ENCODE data around the gene KLHL30.

Gene KLHL30

DNA sequence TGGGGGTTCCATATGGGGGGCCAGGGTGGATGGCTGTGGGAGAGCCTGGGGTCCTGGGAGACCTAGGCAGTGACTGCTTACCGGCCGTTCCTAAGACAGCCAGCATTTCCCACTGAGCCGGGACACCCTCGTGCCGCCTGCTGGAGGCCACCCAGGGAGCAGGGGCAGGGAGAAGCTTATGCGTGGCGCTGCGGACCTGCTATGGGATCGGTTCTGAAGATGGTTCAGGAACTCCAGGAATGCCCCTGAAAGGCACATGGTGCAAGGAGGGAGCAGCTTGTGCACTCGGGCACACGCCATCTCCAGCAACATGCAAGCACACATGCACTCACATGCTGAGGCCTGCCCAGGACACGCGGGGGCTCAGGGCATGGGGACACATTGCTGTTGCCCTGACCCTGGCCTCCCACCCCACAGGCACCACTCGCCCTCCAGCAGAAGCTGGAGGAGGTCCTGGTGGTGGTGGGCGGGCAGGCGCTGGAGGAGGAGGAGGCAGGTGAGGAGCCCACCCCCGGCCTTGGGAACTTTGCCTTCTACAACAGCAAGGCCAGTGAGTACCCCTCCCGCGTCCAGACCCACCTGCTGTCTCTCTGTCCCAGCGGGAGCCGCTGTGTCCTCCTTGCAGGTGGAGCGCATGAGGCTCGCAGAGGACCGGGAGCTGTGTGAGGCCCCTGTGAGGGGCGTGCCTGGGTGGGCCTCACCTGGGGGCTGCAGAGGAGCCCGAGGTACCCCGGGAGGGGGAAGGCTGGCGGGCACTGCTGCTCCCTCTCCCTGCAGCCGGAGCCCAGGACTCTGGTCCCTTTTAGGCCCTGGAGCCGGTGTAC, 4.1 kb downstream of the KLHL30 start:
- in situ Hi-C loops (cut with MboI; ENCODE audit: low sequenced_read_pairs), result no loop called here

DNA sequence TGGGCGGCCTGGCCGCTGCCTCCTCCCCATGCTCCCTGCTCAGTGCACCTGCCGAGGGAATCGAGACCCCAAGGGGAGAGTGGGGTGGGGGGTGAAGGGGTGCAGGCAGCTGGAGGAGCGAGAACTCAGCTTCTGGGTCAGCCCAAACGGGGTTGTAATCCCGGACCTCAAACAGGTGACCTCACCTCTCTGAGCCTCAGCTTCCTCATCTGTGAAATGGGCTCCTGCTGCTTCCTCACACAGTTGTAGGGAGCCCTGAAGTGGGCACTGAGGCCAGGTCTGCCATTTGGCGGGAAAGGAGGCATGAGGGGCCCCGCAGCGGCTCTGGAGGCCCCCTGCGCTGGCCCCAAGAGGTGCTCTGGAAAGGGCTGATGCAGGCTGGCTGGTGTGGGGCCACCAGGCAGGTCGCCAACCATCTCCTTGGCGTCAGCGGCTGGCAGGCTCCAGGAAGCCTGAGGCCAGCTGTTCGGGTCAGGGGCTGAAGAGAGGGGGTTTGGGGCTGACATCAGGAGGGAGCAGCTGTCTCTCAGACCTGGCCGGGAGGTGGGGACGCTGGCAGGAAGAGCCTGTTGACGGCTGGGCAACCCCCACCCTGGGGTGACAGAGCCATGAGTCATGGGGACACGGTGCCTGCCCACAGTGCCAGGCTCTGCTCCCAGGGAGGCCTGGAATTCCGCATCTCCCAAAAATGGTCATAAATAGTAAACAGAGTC, 4.9 kb downstream of the KLHL30 start:
- in situ Hi-C loops (cut with MboI; ENCODE audit: low sequenced_read_pairs), result no loop called here

DNA sequence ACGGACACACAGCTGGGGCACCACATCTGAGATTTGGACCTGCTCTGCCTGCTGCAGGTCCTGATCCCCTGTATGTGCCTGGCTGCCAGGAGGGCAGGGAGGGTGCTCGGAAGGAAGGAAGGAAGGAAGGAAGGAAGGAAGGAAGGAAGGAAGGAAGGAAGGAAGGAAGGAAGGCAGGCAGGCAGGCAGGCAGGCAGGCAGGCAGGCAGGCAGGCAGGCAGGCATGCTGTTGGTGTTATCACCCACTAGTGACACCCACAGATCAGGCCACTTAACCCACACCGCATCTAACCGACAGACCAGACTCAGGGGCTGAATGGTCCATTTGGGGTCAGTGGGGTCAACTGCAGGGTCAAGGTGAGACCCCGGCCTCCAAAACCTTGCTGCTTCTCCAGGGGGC, 5.8 kb downstream of the KLHL30 start:
- in situ Hi-C loops (cut with MboI; ENCODE audit: low sequenced_read_pairs), result no loop called here

DNA sequence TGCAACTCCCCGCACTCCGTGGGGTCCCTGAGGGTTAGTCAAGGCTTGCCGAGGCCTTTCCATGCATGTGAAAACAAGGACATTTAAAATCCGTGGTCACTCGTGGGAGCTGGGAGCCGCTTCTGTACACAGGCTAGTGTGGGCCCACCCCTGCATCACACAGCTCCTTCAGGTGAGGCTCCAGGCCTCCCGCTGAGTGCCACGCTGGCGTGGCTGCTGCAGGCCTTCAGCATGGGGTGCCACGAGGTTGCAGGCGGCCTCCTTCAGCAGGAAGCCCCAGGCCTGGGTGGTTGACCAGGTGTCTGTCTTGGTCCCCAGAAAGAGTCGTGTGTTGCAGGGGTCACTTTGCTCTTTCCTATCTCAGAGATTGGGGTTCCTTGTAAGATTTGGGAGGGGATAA, 6.6 kb downstream of the KLHL30 start:
- in situ Hi-C loops (cut with MboI; ENCODE audit: low sequenced_read_pairs), result no loop called here

DNA sequence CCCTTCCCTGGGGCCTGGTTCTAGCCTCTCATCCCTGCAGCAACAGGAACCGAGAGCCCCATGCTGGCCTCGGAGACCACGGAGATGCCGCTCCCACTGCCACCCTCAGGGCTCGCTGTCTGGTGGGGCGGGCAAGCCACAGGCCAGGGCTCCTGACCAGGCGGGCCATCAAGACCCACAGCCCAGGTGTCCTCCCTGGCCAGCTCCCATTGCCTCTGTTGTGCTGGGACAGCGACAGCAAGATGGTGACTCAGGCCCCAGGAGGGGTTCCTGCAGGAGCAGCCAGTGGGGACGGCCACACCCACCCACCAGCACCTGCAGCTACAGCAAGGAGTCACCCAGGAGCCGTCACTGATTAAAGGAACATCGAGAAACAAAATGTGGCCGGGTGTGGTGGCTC, 7.4 kb downstream of the KLHL30 start:
- in situ Hi-C loops (cut with MboI; ENCODE audit: low sequenced_read_pairs), result no loop called here

GRCh38 chr2:238146884-238147544, 8.5 kb downstream of the KLHL30 start:
- in situ Hi-C loops (cut with MboI; ENCODE audit: low sequenced_read_pairs), result no loop called here

DNA sequence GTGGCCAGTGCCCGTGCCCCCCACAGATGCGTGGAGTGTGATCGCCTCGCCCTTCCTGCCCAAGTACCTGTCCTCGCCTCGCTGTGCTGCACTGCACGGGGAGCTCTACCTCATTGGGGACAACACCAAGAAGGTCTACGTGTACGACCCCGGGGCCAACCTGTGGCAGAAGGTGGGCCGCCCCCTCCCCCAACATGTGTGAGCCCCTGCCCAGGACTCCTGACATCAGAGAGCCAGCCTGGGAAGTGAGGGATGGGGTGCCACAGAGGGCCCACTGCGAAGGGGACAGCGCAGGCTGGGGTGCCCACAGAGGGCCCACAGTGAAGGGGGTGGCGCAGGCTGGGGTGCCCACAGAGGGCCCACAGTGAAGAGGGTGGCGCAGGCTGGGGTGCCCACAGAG, 10.5 kb downstream of the KLHL30 start:
- in situ Hi-C loops (cut with MboI; ENCODE audit: low sequenced_read_pairs), result no loop called here

DNA sequence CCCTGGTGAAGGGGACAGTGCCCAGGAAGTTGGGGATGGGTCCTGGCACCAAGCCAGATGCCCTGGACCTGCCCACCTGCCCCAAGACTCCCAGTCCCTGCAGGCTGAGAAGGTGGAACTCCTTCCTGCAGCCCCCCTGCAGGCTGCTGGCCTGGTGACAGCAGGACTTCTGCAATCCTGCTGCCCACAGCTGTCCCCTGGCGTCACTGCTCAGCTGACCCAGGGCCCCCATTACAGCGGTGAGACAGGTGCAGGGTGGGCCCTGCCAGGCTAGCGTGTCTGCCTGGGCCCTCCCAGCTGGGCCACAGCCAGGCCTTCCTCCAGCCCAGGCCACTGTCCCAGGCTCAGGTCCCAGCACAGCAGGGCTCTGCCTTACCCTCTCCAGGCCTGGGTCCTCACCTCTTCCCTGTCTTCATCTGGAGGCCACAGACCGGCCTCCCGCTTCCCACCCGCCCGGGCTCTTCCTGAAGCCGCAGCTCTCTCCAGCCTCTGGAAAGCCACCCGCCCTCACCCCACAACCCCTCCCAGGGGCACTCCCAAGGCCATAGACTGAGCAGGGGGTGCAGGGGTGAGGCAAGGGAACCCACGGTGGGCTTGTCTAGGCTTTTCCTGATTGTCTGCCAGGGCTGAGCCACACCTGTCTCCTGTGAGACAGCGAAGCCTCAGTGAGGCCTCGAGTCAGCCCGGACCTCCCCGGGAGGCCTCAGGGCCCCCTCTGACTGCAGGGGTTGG, 11.5 kb downstream of the KLHL30 start:
- in situ Hi-C loops (cut with MboI; ENCODE audit: low sequenced_read_pairs), result no loop called here

- in situ Hi-C loops (cut with MboI; ENCODE audit: low sequenced_read_pairs), result no loop called here
These were observed 12.2 kb downstream of the KLHL30 start for GRCh38 chr2:238150686-238151085.

GRCh38 chr2:238151205-238151604, 12.7 kb downstream of the KLHL30 start:
- in situ Hi-C loops (cut with MboI; ENCODE audit: low sequenced_read_pairs), result no loop called here

- in situ Hi-C loops (cut with MboI; ENCODE audit: low sequenced_read_pairs), result no loop called here
These were observed 13.3 kb downstream of the KLHL30 start for GRCh38 chr2:238151628-238152235.

- in situ Hi-C loops (cut with MboI; ENCODE audit: low sequenced_read_pairs), result no loop called here
These were observed 14.6 kb downstream of the KLHL30 start for GRCh38 chr2:238152771-238153688.

DNA sequence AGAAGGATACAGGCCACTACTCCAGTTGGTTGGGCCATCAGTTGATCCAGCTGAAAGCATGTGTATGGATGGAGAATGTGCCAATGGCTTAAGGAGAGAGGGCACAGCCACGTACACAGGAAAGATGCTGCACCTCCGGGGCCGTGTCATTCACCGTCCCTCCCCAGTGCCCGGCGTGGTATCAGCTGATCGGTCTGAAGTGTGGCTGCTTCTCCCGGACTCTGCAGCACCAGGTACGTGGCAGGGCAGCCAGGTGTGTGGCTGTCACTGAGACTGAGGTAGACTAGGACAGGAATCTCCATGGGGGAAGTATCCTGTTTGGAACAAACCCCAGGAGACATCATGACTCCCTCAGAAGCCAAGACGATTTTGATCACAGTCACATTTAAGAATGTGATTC, 16.1 kb downstream of the KLHL30 start:
- in situ Hi-C loops (cut with MboI; ENCODE audit: low sequenced_read_pairs), result no loop called here

- in situ Hi-C loops (cut with MboI; ENCODE audit: low sequenced_read_pairs), result no loop called here
These were observed 16.7 kb downstream of the KLHL30 start for GRCh38 chr2:238155051-238155760.

GRCh38 chr2:238155761-238156694, 17.6 kb downstream of the KLHL30 start:
- in situ Hi-C loops (cut with MboI; ENCODE audit: low sequenced_read_pairs), result no loop called here

GRCh38 chr2:238157506-238158017, 19.1 kb downstream of the KLHL30 start:
- in situ Hi-C loops (cut with MboI; ENCODE audit: low sequenced_read_pairs), result no loop called here

- in situ Hi-C loops (cut with MboI; ENCODE audit: low sequenced_read_pairs), result no loop called here
These were observed 19.6 kb downstream of the KLHL30 start for GRCh38 chr2:238158018-238158508.

All from HL-60/S4 (cell line).